PC-9 (cell line): Measurements from ENCODE around the gene GIGYF2. TPM values are rescaled to one million over a fixed set of nuclear protein-coding genes. Genes with fewer than 3 reads are reported as not detected.

ENCODE experiments used
- BruUV-seq: library from RNA; stranded (reverse); fragments of 400-500 nt; replicated peaks from 2 replicates; lab custom pipeline; 2021; lab: Mats Ljungman, UMichigan
- CTCF ChIA-PET: fragments of 300-600 bp; sonication (Branson Sonifier 250); formaldehyde crosslinking; loops from one replicate; lab custom pipeline; 2022; ENCODE audit warnings: antibody characterized with exemption; lab: Charles Lee
- POLR2A ChIA-PET: fragments of 300-600 bp; sonication (Branson Sonifier 250); formaldehyde crosslinking; loops from one replicate; lab custom pipeline; 2022; ENCODE audit warnings: antibody characterized with exemption; ENCODE audit not compliant: unreplicated experiment; lab: Charles Lee
- DNase-seq, 2 experiments: peaks; one replicate each; pipeline versions ENCODE4 v3.0.0 to v3.0.0-alpha.2; 2015 to 2022; ENCODE audit warnings: mixed read lengths in 1 of 2
- H2AFZ ChIP-seq: fragments of 200-600 bp; sonication (generic); 2 replicates; pipeline ENCODE4 v1.8.1; 2017; ENCODE audit warnings: antibody characterized with exemption
- H3F3A ChIP-seq: fragments of 200-600 bp; sonication (generic); 2 replicates; pipeline ENCODE4 v1.8.1; 2017; ENCODE audit warnings: antibody characterized with exemption, mild to moderate bottlenecking, low read depth; ENCODE audit not compliant: insufficient read depth
- H3K27ac ChIP-seq: fragments of 200-600 bp; sonication (generic); 2 replicates; pipeline ENCODE4 v1.6.1; 2016; ENCODE audit warnings: mixed run types
- H3K27me3 ChIP-seq: fragments of 200-600 bp; sonication (generic); 2 replicates; pipeline ENCODE4 v1.6.1; 2016; ENCODE audit warnings: low read depth, mixed run types; ENCODE audit not compliant: insufficient read depth
- H3K36me3 ChIP-seq: fragments of 200-600 bp; sonication (generic); 2 replicates; pipeline ENCODE4 v1.6.1; 2016; ENCODE audit warnings: low read depth, mixed run types
- H3K4me1 ChIP-seq: fragments of 200-600 bp; sonication (generic); replicated peaks from 2 replicates; pipeline ENCODE4 v1.6.1; 2016; ENCODE audit warnings: mixed run types; ENCODE audit not compliant: insufficient read depth
- H3K4me2 ChIP-seq: fragments of 200-600 bp; sonication (generic); 2 replicates; pipeline ENCODE4 v1.6.1; 2017; ENCODE audit warnings: mixed run types
- H3K4me3 ChIP-seq: fragments of 200-600 bp; sonication (generic); 2 replicates; pipeline ENCODE4 v1.6.1; 2016; ENCODE audit warnings: mixed run types
- H3K79me2 ChIP-seq: fragments of 200-600 bp; sonication (generic); 2 replicates; pipeline ENCODE4 v1.6.1; 2017; ENCODE audit warnings: low read depth, mixed run types
- H3K9me2 ChIP-seq: fragments of 200-600 bp; sonication (generic); 2 replicates; pipeline ENCODE4 v1.8.1; 2017; ENCODE audit warnings: mild to moderate bottlenecking; ENCODE audit not compliant: insufficient read depth
- H3K9me3 ChIP-seq: fragments of 200-600 bp; sonication (generic); 2 replicates; pipeline ENCODE4 v1.8.1; 2016; ENCODE audit warnings: low read depth; ENCODE audit not compliant: insufficient read depth
- H4K20me1 ChIP-seq: fragments of 200-600 bp; sonication (generic); 2 replicates; pipeline ENCODE4 v1.8.1; 2017; ENCODE audit not compliant: insufficient read depth
- CTCF ChIP-seq: fragments of 200-600 bp; sonication (generic); conservative IDR thresholded peaks from 2 replicates; pipeline ENCODE4 v1.6.1; 2017; ENCODE audit warnings: mixed run types, antibody characterized with exemption, mild to moderate bottlenecking, moderate library complexity
- EZH2 ChIP-seq: fragments of 200-600 bp; sonication (generic); IDR thresholded peaks from 2 replicates; pipeline ENCODE4 v1.8.0; 2017; ENCODE audit warnings: antibody characterized with exemption, low read depth
- intact Hi-C: fragments of 100-400 bp; cut with micrococcal nuclease; formaldehyde crosslinking; loops from one replicate; pipeline ENCODE4 v1.10.0; 2022; ENCODE audit not compliant: unreplicated experiment
- total RNA-seq: library from RNA; stranded (reverse); gene quantifications from 2 replicates; pipeline ENCODE4 v1.2.3, GENCODE V29; 2021

The GIGYF2 gene
- total RNA-seq, 1 experiment from 2014 or later: 86.4 TPM

GRCh38 chr2:232750135-232750671 lies 53.1 kb downstream of the GIGYF2 start:
- intact Hi-C loops: no loop called here
- H3K4me1 ChIP-seq: no peaks in the 10 kb centered on the region
- H3K4me3 ChIP-seq: no peak overlapping the region
- no peak overlapping the region for H3K4me2 ChIP-seq
- H2AFZ ChIP-seq: no peak overlapping the region
- H3K27me3 ChIP-seq: no peaks in the 10 kb centered on the region
- peaks cover 6% of the 10 kb centered on the region; the same call in 1 of the 2 replicates for H4K20me1 ChIP-seq
- no peaks in the 10 kb centered on the region for H3K9me3 ChIP-seq
- BruUV-seq: no TSS peak
- DNase-seq: no peak
- H3K27ac ChIP-seq: no peak overlapping the region
- ChIA-PET POLR2A (no interaction called here), CTCF (no interaction called here)
- TF ChIP-seq EZH2: no peak
- TF ChIP-seq CTCF: no peak
- H3F3A ChIP-seq: peaks cover 17% of the 10 kb centered on the region; the same call in 1 of the 2 replicates
- H3K9me2 ChIP-seq: no peaks in the 10 kb centered on the region
- H3K36me3 ChIP-seq: peaks cover 52% of the 10 kb centered on the region
- H3K79me2 ChIP-seq: no peaks in the 10 kb centered on the region; the same call in 1 of the 2 replicates

GRCh38 chr2:232757905-232758304 lies 60.8 kb downstream of the GIGYF2 start:
- DNase-seq: no peak
- Histone ChIP-seq H3K4me2 (no peak overlapping the region), H3K27me3 (no peaks in the 10 kb centered on the region), H3K27ac (no peak overlapping the region), H2AFZ (no peak overlapping the region), H3K9me2 (no peaks in the 10 kb centered on the region), H3K4me3 (no peak overlapping the region), H3F3A (peaks cover 23% of the 10 kb centered on the region), H3K36me3 (peaks cover 51% of the 10 kb centered on the region), H3K9me3 (no peaks in the 10 kb centered on the region), H3K79me2 (no peaks in the 10 kb centered on the region), H3K4me1 (no peaks in the 10 kb centered on the region), H4K20me1 (peaks cover 13% of the 10 kb centered on the region)
- TF ChIP-seq CTCF (no peak), EZH2 (no peak)
- ChIA-PET POLR2A (no interaction called here), CTCF (interaction anchor here (0.7 kb wide), 1 partner anchor 79 kb away, joined by 14 read pairs; no protein-coding TSS in a partner anchor)
- intact Hi-C loops: no loop called here
- BruUV-seq: no TSS peak

- Histone ChIP-seq H2AFZ (no peak overlapping the region), H3K9me2 (no peaks in the 10 kb centered on the region), H3K4me3 (no peak overlapping the region), H3K9me3 (no peaks in the 10 kb centered on the region), H3K4me1 (no peaks in the 10 kb centered on the region), H3K27ac (no peak overlapping the region), H3K36me3 (peaks cover 47% of the 10 kb centered on the region), H3K4me2 (no peak overlapping the region), H3K79me2 (no peaks in the 10 kb centered on the region), H3K27me3 (no peaks in the 10 kb centered on the region), H3F3A (peaks cover 23% of the 10 kb centered on the region), H4K20me1 (peaks cover 4% of the 10 kb centered on the region; the same call in 1 of the 2 replicates)
- ChIA-PET POLR2A (no interaction called here), CTCF (interaction anchor here (0.7 kb wide), 1 partner anchor 601 kb away, joined by 7 read pairs; no protein-coding TSS in a partner anchor)
- DNase-seq: peak; percentile 47 to 71
- TF ChIP-seq CTCF (peak; percentile 85), EZH2 (no peak)
- no TSS peak for BruUV-seq
- intact Hi-C loops: loop anchor here (1.0 to 5.0 kb wide), 3 partner anchors 56 to 682 kb away; partner anchors contain the start of gene ATG16L1
Observed at GRCh38 chr2:232761301-232761907, 64.3 kb downstream of the GIGYF2 start.
